PFSK-1 (cell line): ENCODE measurements around the gene INPP5D.

Source experiments
- POLR2AphosphoS5 ChIP-seq: IDR thresholded peaks from 2 replicates; pipeline ENCODE4 v1.6.1; 2012; ENCODE audit warnings: low read depth, mild to moderate bottlenecking, control low read depth, low read length, moderate library complexity
- TAF1 ChIP-seq: IDR thresholded peaks from 2 replicates; pipeline ENCODE4 v1.6.1; 2012; ENCODE audit warnings: low read length, control low read depth, borderline replicate concordance; ENCODE audit not compliant: insufficient read depth

- no peak for TF ChIP-seq TAF1
- no peak for TF ChIP-seq POLR2AphosphoS5
Observed at GRCh38 chr2:233168919-233169318, 108.8 kb downstream of the INPP5D start.
